Upper lobe of left lung (tissue), 4 donors: Measurements from ENCODE around the gene ADAMTSL3.

Experiments used
- POLR2A ChIP-seq, 4 donors: fragments of 450-650 bp; IDR thresholded peaks; one replicate each; pipeline ENCODE4 v1.5.1; 2016 to 2017; ENCODE audit warnings: antibody characterized with exemption in 4 of 4, mild to moderate bottlenecking in 2 of 4
- TF ChIP-seq, protein P1 (sequence below), 6 experiments: fragments of 450-650 bp in 4 of 6; fragments of 200-600 bp in 2 of 6; sonication (generic) in 2 of 6; IDR thresholded peaks; one replicate each; pipeline ENCODE4 v1.5.1; 2016 to 2019; ENCODE audit warnings: antibody characterized with exemption in 6 of 6

DNA sequence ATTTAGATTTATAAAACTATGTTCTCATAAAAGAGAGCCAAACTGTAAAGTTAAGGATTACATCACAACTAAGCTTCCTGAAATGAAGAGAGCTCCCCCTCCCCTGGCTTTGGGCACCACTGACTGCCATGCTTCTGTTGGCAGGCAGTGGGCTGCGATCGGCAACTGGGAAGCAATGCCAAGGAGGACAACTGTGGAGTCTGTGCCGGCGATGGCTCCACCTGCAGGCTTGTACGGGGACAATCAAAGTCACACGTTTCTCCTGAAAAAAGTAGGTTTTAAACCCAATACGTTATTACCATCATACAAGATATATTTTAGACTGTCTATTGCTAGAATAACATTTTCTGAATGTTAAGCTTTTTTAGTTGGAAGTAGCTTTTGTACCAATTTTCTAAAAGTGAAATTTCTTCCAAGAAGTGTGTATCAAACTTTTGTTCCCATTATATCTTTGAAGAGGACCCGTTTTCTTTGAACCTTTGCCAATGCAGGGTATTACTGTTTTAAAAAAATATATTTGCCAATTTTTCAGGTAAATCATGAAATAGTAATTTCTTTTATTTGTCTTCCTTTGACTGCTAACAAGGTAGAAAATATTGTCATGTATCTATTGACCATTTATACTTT is 184.1 kb downstream of the ADAMTSL3 start:
- no peak for TF ChIP-seq POLR2A (IDR thresholded peaks at IDR 0.05)
- TF ChIP-seq, protein P1, sequence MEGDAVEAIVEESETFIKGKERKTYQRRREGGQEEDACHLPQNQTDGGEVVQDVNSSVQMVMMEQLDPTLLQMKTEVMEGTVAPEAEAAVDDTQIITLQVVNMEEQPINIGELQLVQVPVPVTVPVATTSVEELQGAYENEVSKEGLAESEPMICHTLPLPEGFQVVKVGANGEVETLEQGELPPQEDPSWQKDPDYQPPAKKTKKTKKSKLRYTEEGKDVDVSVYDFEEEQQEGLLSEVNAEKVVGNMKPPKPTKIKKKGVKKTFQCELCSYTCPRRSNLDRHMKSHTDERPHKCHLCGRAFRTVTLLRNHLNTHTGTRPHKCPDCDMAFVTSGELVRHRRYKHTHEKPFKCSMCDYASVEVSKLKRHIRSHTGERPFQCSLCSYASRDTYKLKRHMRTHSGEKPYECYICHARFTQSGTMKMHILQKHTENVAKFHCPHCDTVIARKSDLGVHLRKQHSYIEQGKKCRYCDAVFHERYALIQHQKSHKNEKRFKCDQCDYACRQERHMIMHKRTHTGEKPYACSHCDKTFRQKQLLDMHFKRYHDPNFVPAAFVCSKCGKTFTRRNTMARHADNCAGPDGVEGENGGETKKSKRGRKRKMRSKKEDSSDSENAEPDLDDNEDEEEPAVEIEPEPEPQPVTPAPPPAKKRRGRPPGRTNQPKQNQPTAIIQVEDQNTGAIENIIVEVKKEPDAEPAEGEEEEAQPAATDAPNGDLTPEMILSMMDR (IDR thresholded peaks at IDR 0.05) = peak in 2 of 6 experiments; percentile 20 to 36
